Astrocyte of the cerebellum (primary cell): ENCODE measurements around the gene PRSS36.

Experiments used
- DNase-seq: peaks from one replicate; pipeline ENCODE4 v3.0.0-alpha.2; 2011; ENCODE audit warnings: low read depth
- H3K4me3 ChIP-seq: 2 replicates; pipeline ENCODE4 v1.5.1; 2011; ENCODE audit warnings: mild to moderate bottlenecking, low read depth, low read length, moderate library complexity
- in situ Hi-C: cut with HindIII; loops from 2 replicates; pipeline ENCODE4 v1.10.0; 2017; ENCODE audit warnings: low sequenced_read_pairs
- TF ChIP-seq, protein P1 (sequence below): IDR thresholded peaks from 2 replicates; pipeline ENCODE4 v1.5.1; 2012; ENCODE audit warnings: low read length, low read depth, moderate library complexity, mild to moderate bottlenecking; ENCODE audit errors: missing control alignments

PRSS36 gene

DNA sequence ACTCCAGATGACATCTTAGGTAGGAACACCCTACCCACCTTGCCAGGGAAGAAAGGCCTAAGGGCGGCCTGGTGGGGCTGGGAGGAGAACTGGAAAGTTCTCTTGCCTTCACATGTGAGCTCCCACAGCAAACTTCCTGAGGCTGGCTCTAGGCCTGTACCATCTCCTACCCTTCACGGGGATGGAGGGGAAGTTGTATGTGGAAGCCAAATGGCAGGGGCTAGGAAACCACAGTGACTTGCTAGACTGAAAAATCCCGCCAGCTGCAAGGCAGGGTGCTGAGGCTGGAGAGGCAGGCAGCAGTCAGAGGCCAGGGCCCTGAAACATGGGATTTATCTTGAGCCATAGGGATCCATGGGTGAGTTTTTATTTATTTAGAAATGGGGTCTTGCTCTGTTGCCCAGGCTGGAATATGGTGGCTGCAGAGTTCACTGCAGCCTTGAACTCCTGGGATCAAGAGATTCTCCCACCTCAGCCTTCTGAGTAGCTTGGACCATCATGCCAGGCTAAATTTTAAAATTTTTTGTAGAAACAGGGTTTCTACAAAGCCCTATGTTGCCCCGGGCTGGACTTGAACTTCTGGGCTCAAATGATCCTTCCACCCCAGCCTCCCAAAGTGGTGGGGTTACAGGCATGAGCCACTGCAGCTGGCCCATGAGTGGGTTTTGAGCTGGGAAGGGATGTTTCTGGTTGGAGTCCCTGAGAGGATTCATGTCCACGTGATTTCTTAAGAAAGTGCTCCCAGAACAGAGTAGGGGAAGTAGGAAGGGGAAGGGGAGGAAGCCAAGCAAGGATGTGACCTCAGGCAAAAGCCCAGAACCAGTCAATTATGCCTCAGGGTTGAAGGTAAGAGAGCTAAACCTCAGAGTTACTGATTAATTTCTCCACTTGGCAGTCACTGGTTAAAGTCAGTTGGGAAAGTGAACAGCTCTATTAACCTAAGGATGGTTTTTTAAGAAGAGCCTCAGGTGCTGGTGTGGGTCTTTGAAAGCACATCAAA, 36.4 kb downstream of the PRSS36 start:
- no peak for DNase-seq
- TF ChIP-seq, protein P1, sequence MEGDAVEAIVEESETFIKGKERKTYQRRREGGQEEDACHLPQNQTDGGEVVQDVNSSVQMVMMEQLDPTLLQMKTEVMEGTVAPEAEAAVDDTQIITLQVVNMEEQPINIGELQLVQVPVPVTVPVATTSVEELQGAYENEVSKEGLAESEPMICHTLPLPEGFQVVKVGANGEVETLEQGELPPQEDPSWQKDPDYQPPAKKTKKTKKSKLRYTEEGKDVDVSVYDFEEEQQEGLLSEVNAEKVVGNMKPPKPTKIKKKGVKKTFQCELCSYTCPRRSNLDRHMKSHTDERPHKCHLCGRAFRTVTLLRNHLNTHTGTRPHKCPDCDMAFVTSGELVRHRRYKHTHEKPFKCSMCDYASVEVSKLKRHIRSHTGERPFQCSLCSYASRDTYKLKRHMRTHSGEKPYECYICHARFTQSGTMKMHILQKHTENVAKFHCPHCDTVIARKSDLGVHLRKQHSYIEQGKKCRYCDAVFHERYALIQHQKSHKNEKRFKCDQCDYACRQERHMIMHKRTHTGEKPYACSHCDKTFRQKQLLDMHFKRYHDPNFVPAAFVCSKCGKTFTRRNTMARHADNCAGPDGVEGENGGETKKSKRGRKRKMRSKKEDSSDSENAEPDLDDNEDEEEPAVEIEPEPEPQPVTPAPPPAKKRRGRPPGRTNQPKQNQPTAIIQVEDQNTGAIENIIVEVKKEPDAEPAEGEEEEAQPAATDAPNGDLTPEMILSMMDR, result no peak
- H3K4me3 ChIP-seq, result no peak overlapping the region
- in situ Hi-C loops, result no loop called here

DNA sequence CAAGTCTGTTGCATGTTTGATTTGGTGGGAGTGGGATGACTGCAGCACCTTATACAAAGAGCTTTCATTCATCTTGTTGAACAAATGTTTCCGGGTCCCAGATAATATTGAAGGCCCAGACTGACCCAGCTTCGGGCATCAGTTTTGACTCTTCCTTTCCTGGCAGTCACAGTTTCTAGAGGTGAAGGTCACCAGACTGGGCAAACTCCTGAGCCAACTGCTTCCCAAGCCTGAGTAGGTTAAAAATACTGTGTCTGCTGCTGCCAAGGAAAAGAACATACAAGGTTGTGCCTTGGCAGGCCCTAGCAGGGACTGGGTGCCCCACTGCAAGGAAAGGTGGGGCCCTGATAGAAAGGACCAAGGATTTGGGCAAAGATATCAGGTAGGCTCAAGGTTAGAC, 37.2 kb downstream of the PRSS36 start:
- in situ Hi-C loops, result no loop called here
- TF ChIP-seq, protein P1, result no peak
- H3K4me3 ChIP-seq, result no peak overlapping the region
- no peak for DNase-seq

DNA sequence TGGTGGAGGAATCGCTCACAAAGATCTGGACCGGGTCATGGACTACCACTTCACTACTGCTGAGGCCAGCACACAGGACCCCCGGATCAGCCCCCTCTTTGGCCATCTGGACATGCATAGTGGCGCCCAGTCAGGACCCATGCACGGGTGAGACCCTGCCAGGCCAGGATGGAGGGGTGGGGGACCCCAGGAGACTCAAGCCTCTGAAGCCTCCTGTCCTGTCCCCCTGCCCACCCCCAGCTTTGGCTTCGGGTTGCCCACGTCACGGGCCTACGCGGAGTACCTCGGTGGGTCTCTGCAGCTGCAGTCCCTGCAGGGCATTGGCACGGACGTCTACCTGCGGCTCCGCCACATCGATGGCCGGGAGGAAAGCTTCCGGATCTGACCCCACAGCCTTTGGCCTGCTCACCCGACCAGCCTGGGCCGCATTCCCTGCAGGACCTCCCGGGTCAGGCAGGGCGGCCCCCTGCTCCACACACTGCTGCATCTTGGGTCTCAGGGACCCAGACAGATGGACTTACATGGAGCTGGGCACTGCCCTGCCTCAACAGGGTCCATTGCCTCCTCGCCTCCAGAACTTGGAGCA, 37.9 kb downstream of the PRSS36 start:
- no peak overlapping the region for H3K4me3 ChIP-seq
- TF ChIP-seq, protein P1, result no peak
- in situ Hi-C loops, result no loop called here
- DNase-seq, result no peak

DNA sequence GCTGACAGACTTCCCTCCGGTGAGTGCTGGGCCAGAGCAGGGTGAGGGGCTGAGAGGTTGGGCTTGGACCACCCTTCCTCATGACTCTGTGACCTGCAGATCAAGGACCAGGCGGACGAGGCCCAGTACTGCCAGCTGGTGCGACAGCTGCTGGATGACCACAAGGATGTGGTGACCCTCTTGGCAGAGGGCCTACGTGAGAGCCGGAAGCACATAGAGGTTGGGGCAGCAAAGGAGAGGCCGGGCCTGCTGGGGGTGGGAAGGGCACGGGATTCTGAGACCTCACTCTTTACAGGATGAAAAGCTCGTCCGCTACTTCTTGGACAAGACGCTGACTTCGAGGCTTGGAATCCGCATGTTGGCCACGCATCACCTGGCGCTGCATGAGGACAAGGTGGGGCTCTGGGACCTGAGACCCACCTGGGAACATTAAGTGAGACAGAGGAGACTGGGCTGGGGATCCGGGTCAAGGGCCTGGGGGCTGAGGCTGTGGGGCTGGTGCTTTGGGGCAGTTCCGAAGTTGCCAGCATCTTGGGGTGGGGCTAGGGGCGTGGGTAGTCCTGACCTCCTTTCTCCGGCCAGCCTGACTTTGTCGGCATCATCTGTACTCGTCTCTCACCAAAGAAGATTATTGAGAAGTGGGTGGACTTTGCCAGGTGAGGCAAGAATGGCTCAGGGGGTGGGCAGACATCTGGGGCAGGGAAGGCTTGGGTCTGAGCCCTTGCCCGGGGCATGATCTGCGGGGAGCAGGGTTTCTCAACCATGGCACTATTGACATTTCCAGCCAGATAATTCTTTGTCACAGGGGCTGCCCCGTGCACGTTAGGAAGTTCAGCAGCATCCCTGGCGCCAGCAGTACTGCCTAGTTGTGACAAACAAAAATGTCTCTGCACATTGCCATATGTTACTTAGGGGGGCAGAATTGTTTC, 39.5 kb downstream of the PRSS36 start:
- in situ Hi-C loops, result no loop called here
- TF ChIP-seq, protein P1, result no peak
- no peak for DNase-seq
- H3K4me3 ChIP-seq, result no peak overlapping the region

DNA sequence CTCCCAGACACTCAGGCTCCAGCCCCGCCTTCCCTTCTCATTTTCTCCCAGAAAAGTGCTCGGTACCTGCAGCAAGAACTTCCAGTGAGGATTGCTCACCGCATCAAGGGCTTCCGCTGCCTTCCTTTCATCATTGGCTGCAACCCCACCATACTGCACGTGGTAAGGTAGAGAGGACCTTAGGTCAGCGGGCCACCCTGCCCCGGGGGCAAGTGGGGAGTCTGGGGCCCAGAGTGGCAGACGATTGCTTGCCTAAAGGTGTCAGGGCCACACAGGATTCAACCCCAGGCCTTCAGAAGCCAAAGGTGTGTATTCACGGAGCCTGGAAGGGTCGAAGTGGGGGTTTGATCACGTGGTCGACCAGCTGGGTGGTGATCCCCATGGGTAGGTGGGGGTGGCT, 40.2 kb downstream of the PRSS36 start:
- no peak for DNase-seq
- no peak overlapping the region for H3K4me3 ChIP-seq
- TF ChIP-seq, protein P1, result no peak
- in situ Hi-C loops, result no loop called here
